Fibroblast of lung (primary cell): ENCODE measurements around the gene KRTDAP. TPM values are rescaled to one million over a fixed set of nuclear protein-coding genes. Genes with fewer than 3 reads are reported as not detected.

Source experiments
- DNase-seq, 2 donors: peaks; one replicate each; pipeline versions ENCODE4 v3.0.0 to v3.0.0-alpha.2; 2010; ENCODE audit warnings: low read depth in 2 of 2
- H2AFZ ChIP-seq: 2 replicates; pipeline ENCODE4 v1.5.1; 2012; ENCODE audit warnings: low read length, control low read depth, inconsistent platforms
- H3K27ac ChIP-seq: 2 replicates; pipeline ENCODE4 v1.5.1; 2011; ENCODE audit warnings: low read length, control low read depth; ENCODE audit not compliant: insufficient read depth
- H3K27me3 ChIP-seq: 2 replicates; pipeline ENCODE4 v1.5.1; 2011; ENCODE audit warnings: mild to moderate bottlenecking, low read length; ENCODE audit not compliant: control insufficient read depth, insufficient read depth
- H3K36me3 ChIP-seq: 2 replicates; pipeline ENCODE4 v1.5.1; 2011; ENCODE audit warnings: low read length; ENCODE audit not compliant: control insufficient read depth, insufficient read depth
- H3K4me1 ChIP-seq: 2 replicates; pipeline ENCODE4 v1.5.1; 2011; ENCODE audit warnings: low read length; ENCODE audit not compliant: control insufficient read depth, insufficient read depth; ENCODE audit errors: extremely low read depth
- H3K4me2 ChIP-seq: 2 replicates; pipeline ENCODE4 v1.5.1; 2011; ENCODE audit warnings: low read length, control low read depth; ENCODE audit not compliant: insufficient read depth; ENCODE audit errors: extremely low read depth
- H3K4me3 ChIP-seq, 4 experiments: fragments of 200-600 bp in 1 of 4; sonication (generic) in 1 of 4; replicated peaks in 1 of 4; 2 replicates each; pipeline ENCODE4 v1.5.1; 2011 to 2016; ENCODE audit warnings: low read length in 4 of 4, low read depth in 3 of 4, mild to moderate bottlenecking in 3 of 4, control low read depth in 2 of 4, inconsistent platforms in 1 of 4, mixed read lengths in 1 of 4; ENCODE audit not compliant: insufficient read depth in 1 of 4; ENCODE audit errors: control extremely low read depth in 1 of 4
- H3K79me2 ChIP-seq: 2 replicates; pipeline ENCODE4 v1.5.1; 2012; ENCODE audit warnings: mild to moderate bottlenecking, low read length, inconsistent platforms; ENCODE audit not compliant: control insufficient read depth, insufficient read depth
- H3K9ac ChIP-seq: 2 replicates; pipeline ENCODE4 v1.5.1; 2011; ENCODE audit warnings: mild to moderate bottlenecking, low read length, control low read depth; ENCODE audit not compliant: insufficient read depth
- H3K9me3 ChIP-seq: 2 replicates; pipeline ENCODE4 v1.5.1; 2012; ENCODE audit warnings: low read depth, low read length; ENCODE audit not compliant: control insufficient read depth, insufficient read depth
- H4K20me1 ChIP-seq: 2 replicates; pipeline ENCODE4 v1.5.1; 2011; ENCODE audit warnings: low read length; ENCODE audit not compliant: control insufficient read depth, insufficient read depth; ENCODE audit errors: extremely low read depth
- EZH2 ChIP-seq: IDR thresholded peaks from 2 replicates; pipeline ENCODE4 v1.5.1; 2012; ENCODE audit warnings: low read length, control low read depth, mild to moderate bottlenecking; ENCODE audit errors: missing control alignments
- polyA plus RNA-seq, 2 donors: library from polyadenylated mRNA; depleted of rRNA in 1 of 2; stranded (reverse) in 1 of 2; unstranded in 1 of 2; fragments of >200 nt; gene quantifications; 2 replicates each; pipeline ENCODE4 v1.2.1, GENCODE V29; 2011 to 2012; ENCODE audit warnings: missing spikeins in 1 of 2
- total RNA-seq: library from RNA; depleted of rRNA; stranded (reverse); fragments of >200 nt; gene quantifications from 2 replicates; pipeline ENCODE4 v1.2.1, GENCODE V29; 2014
- TF ChIP-seq, protein P1 (sequence below), 2 donors: IDR thresholded peaks in 1 of 2; conservative IDR thresholded peaks in 1 of 2; 1 replicate in 1 of 2; 2 replicates in 1 of 2; pipeline ENCODE4 v1.5.1; 2011 to 2012; ENCODE audit warnings: low read length in 2 of 2, control low read depth in 1 of 2, inconsistent platforms in 1 of 2, low read depth in 1 of 2, mild to moderate bottlenecking in 1 of 2

KRTDAP gene
- total and polyA plus RNA-seq, 2 donors (not counting 1 experiment from before 2014, with no cell fraction given): not detected

DNA sequence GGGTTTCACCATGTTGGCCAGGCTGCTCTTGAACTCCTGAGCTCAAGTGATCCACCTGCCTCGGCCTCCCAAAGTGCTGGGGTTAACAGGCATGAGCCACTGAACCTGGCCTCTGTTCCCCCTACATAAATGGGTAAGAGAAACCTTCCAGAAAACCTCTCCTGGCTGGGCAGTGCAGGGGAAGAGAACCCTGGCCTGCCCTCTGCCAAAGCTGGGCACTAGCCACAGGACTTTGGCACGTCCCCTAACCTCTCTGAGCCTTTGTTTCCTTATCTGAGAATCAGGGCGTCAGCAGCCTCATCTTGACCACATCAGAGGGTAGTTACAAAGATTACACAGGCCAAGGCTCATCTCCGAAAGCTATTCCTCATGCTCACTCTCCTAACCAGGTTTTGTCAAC lies 35.6 kb upstream of the KRTDAP start:
- no peaks in the 10 kb centered on the region for H3K27me3 ChIP-seq
- no peak overlapping the region for H3K9ac ChIP-seq
- H3K79me2 ChIP-seq: no peaks in the 10 kb centered on the region
- no peaks in the 10 kb centered on the region for H4K20me1 ChIP-seq
- H3K36me3 ChIP-seq: no peaks in the 10 kb centered on the region
- no peak overlapping the region for H2AFZ ChIP-seq
- TF ChIP-seq, protein P1, sequence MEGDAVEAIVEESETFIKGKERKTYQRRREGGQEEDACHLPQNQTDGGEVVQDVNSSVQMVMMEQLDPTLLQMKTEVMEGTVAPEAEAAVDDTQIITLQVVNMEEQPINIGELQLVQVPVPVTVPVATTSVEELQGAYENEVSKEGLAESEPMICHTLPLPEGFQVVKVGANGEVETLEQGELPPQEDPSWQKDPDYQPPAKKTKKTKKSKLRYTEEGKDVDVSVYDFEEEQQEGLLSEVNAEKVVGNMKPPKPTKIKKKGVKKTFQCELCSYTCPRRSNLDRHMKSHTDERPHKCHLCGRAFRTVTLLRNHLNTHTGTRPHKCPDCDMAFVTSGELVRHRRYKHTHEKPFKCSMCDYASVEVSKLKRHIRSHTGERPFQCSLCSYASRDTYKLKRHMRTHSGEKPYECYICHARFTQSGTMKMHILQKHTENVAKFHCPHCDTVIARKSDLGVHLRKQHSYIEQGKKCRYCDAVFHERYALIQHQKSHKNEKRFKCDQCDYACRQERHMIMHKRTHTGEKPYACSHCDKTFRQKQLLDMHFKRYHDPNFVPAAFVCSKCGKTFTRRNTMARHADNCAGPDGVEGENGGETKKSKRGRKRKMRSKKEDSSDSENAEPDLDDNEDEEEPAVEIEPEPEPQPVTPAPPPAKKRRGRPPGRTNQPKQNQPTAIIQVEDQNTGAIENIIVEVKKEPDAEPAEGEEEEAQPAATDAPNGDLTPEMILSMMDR (conservative IDR thresholded peaks at IDR 0.05 in 1 of 2, IDR thresholded peaks at IDR 0.05 in 1 of 2; ENCODE audit: low read depth in 1 of 2, low read length in 2 of 2): no peak
- no peak for TF ChIP-seq EZH2
- no peaks in the 10 kb centered on the region for H3K9me3 ChIP-seq
- no peak overlapping the region for H3K4me3 ChIP-seq
- no peak for DNase-seq
- H3K27ac ChIP-seq: no peak overlapping the region
- no peak overlapping the region for H3K4me2 ChIP-seq
- peaks cover 4% of the 10 kb centered on the region for H3K4me1 ChIP-seq

DNA sequence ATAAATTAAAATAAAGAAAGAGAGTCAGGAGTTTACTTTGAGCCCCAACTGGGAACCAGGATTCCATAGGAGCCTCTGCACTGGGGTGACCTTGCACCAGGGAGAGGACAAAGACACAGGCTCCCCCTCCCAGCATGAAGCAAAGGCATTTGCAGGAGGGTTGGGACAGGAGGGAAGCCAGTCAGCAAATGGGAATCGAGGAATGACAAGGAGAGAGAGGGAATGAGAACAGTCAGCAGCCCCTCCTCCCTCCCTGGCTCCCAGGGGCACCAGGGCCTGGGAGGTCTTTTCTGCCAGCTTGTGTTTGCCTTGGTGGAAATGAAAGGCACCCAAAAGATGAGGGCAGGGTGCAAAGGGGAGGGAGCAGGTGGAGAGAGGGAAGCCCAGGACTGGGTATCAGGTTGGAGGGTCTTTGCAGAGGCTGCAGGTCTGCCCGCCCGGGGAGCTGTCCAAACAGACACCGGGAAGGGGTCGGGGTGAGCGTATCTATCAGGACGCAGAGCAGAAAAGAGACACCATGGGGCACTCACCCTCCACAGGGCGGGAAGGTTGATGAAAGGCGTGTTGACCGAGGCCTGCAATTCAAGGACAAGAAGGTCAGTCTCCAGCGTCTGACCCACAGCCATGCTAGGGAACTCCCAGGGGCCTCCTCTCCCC lies 34.0 kb upstream of the KRTDAP start:
- no peak for DNase-seq
- Histone ChIP-seq H3K9me3 (no peaks in the 10 kb centered on the region), H3K4me2 (no peak overlapping the region), H3K79me2 (no peaks in the 10 kb centered on the region), H3K27me3 (no peaks in the 10 kb centered on the region), H3K27ac (no peak overlapping the region), H3K4me1 (peaks cover 4% of the 10 kb centered on the region), H4K20me1 (no peaks in the 10 kb centered on the region), H3K36me3 (no peaks in the 10 kb centered on the region), H3K4me3 (no peak overlapping the region), H3K9ac (no peak overlapping the region), H2AFZ (no peak overlapping the region)
- TF ChIP-seq, protein P1 (conservative IDR thresholded peaks at IDR 0.05 in 1 of 2, IDR thresholded peaks at IDR 0.05 in 1 of 2; ENCODE audit: low read depth in 1 of 2, low read length in 2 of 2): no peak
- no peak for TF ChIP-seq EZH2

DNA sequence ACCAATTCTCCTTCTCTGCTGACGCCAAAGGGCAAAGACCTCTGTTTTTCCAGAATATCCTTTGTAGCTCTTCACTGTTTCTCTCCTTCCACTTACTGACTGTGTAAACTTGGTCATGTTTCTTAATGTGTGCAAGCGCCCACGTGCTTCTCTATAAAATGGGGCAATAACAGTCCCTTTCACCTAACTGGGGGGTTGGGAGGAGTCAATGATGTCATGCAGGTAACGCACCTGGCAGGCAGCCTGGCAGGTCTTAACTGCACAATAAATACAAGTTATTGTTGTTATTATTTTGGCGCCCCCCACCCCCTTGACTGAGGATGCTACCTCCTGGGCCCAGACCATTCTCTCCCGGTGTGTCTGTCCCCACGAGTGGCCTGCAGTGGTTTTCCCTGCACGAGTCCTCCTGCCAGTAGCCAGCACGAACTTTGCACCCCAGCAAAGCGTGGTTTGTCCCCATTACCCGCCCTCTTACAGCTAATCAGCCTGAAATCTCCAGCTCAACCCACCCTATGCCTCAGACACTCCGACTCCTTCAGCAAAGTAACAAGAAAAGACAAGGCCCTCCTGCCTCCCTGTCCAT lies 32.6 kb upstream of the KRTDAP start:
- no peak for DNase-seq
- no peak for TF ChIP-seq EZH2
- TF ChIP-seq, protein P1 (conservative IDR thresholded peaks at IDR 0.05 in 1 of 2, IDR thresholded peaks at IDR 0.05 in 1 of 2; ENCODE audit: low read depth in 1 of 2, low read length in 2 of 2): no peak
- no peak overlapping the region for H3K4me3 ChIP-seq
- no peaks in the 10 kb centered on the region for H3K79me2 ChIP-seq
- no peaks in the 10 kb centered on the region for H3K36me3 ChIP-seq
- H3K4me1 ChIP-seq: peaks cover 6% of the 10 kb centered on the region
- no peak overlapping the region for H2AFZ ChIP-seq
- no peaks in the 10 kb centered on the region for H4K20me1 ChIP-seq
- H3K9me3 ChIP-seq: no peaks in the 10 kb centered on the region
- no peaks in the 10 kb centered on the region for H3K27me3 ChIP-seq
- no peak overlapping the region for H3K9ac ChIP-seq
- H3K4me2 ChIP-seq: no peak overlapping the region
- no peak overlapping the region for H3K27ac ChIP-seq
